Measurements from ENCODE around the gene POLR1H.

The POLR1H gene

GRCh38 chr6:30097902-30098768 lies 37.1 kb downstream of the POLR1H start:
- no peak for DNase-seq

- DNase-seq = no peak
Observed at GRCh38 chr6:30100154-30100553, 39.1 kb downstream of the POLR1H start.

- peak; percentile 3 to 10 for DNase-seq
Observed at GRCh38 chr6:30100585-30101443, 39.7 kb downstream of the POLR1H start.

GRCh38 chr6:30101444-30102413 lies 40.7 kb downstream of the POLR1H start:
- DNase-seq = peak; percentile 81 to 85

GRCh38 chr6:30102414-30102969 lies 41.4 kb downstream of the POLR1H start:
- DNase-seq = no peak

- DNase-seq = peak; percentile 84 to 90
Observed at GRCh38 chr6:30102970-30103871, 42.2 kb downstream of the POLR1H start.

GRCh38 chr6:30103872-30104179 lies 42.8 kb downstream of the POLR1H start:
- DNase-seq = no peak

GRCh38 chr6:30104661-30105060 lies 43.6 kb downstream of the POLR1H start:
- no peak for DNase-seq

- DNase-seq = no peak
Observed at GRCh38 chr6:30111266-30111856, 50.3 kb downstream of the POLR1H start.

- DNase-seq = no peak
Observed at GRCh38 chr6:30112402-30112994, 51.4 kb downstream of the POLR1H start.

GRCh38 chr6:30113003-30113759 lies 52.1 kb downstream of the POLR1H start, which contains the start of gene TRIM31:
TSS of gene TRIM31 (minus strand) at chr6:30113090. CDS start at chr6:30112805, 285 bp downstream.
- DNase-seq = no peak

GRCh38 chr6:30113841-30114240 lies 52.8 kb downstream of the POLR1H start:
- no peak for DNase-seq

Measured in NCI-H2081 (cell line).